GM18868 (cell line): ENCODE data around the gene RXRA.
"Not testable (repeated sequence)": the region's sequence is repeated elsewhere in the genome, so short reads cannot be mapped to it uniquely, and the experiment has no call there.

ENCODE experiments used
- ATAC-seq: cut with Tn5 transposase; IDR thresholded peaks from one replicate; pipeline ENCODE4 v1.9.1; 2021; ENCODE audit warnings: mild to moderate bottlenecking, moderate library complexity; ENCODE audit not compliant: unreplicated experiment

RXRA gene

GRCh38 chr9:134307674-134308638 is 18.3 kb upstream of the RXRA start:
- ATAC-seq = no peak

- not testable (repeated sequence) for ATAC-seq
Measured at GRCh38 chr9:134308639-134309220, 17.5 kb upstream of the RXRA start.

GRCh38 chr9:134313470-134313869 is 12.8 kb upstream of the RXRA start:
- ATAC-seq = no peak

GRCh38 chr9:134314039-134314949 is 12.0 kb upstream of the RXRA start:
- ATAC-seq = no peak

GRCh38 chr9:134314950-134315715 is 11.1 kb upstream of the RXRA start:
- no peak for ATAC-seq

GRCh38 chr9:134315716-134316448 is 10.4 kb upstream of the RXRA start:
- ATAC-seq = no peak

GRCh38 chr9:134316449-134317160 is 9.7 kb upstream of the RXRA start:
- peak; percentile 57 for ATAC-seq

- ATAC-seq = no peak
Measured at GRCh38 chr9:134317400-134317789, 8.9 kb upstream of the RXRA start.

GRCh38 chr9:134317790-134318414 is 8.4 kb upstream of the RXRA start:
- ATAC-seq = no peak

- ATAC-seq = no peak
Measured at GRCh38 chr9:134318481-134318891, 7.8 kb upstream of the RXRA start.

GRCh38 chr9:134318941-134319305 is 7.3 kb upstream of the RXRA start:
- ATAC-seq = no peak

- no peak for ATAC-seq
Measured at GRCh38 chr9:134319306-134320125, 6.7 kb upstream of the RXRA start.

GRCh38 chr9:134320126-134320867 is 6.0 kb upstream of the RXRA start:
- ATAC-seq = no peak

- no peak for ATAC-seq
Measured at GRCh38 chr9:134320868-134321471, 5.3 kb upstream of the RXRA start.

GRCh38 chr9:134321531-134321930 is 4.7 kb upstream of the RXRA start:
- ATAC-seq = no peak

GRCh38 chr9:134321946-134322741 is 4.1 kb upstream of the RXRA start:
- no peak for ATAC-seq
